Skeletal muscle satellite cell (primary cell): ENCODE measurements around the gene SPAG16.

Experiments used
- H3K27me3 ChIP-seq: 2 replicates; pipeline ENCODE4 v1.7.0; 2013; ENCODE audit warnings: low read length; ENCODE audit not compliant: control insufficient read depth, insufficient read depth
- H3K36me3 ChIP-seq: 2 replicates; pipeline ENCODE4 v1.7.0; 2013; ENCODE audit warnings: mild to moderate bottlenecking, control low read depth, low read length; ENCODE audit not compliant: insufficient read depth
- H3K4me1 ChIP-seq: 2 replicates; pipeline ENCODE4 v1.7.0; 2013; ENCODE audit warnings: low read length; ENCODE audit not compliant: control insufficient read depth, insufficient read depth
- H3K4me2 ChIP-seq: 2 replicates; pipeline ENCODE4 v1.7.0; 2013; ENCODE audit warnings: mild to moderate bottlenecking, low read length
- H3K4me3 ChIP-seq: 2 replicates; pipeline ENCODE4 v1.7.0; 2013; ENCODE audit warnings: low read length
- H3K9ac ChIP-seq: 2 replicates; pipeline ENCODE4 v1.7.0; 2013; ENCODE audit warnings: mild to moderate bottlenecking, low read depth, low read length, moderate library complexity
- H3K9me3 ChIP-seq: replicated peaks from 2 replicates; pipeline ENCODE4 v1.7.0; 2013; ENCODE audit warnings: mild to moderate bottlenecking, control low read depth, low read length

SPAG16 gene

DNA sequence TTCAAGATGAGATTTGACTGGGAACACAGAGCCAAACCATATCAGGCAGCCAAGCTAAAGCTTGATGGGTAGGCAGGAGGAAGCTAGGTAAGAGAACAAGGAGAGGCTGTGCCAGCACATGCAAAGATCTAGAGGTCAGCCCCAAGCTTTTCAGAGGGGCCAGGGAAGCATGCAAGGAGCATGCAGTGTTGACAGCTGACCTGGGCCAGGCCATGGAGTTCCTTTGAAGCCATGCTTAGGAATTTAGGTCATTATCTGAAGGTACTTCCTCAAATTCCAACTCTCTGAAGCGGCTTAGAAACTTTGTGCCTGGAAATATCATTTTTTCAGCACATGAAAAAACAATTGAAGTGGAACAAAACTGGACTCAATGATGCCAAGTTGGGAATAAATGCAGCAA, 130.8 kb downstream of the SPAG16 start:
- H3K27me3 ChIP-seq, result no peaks in the 10 kb centered on the region
- H3K4me1 ChIP-seq, result no peaks in the 10 kb centered on the region
- H3K4me2 ChIP-seq, result no peak overlapping the region
- no peak overlapping the region for H3K9ac ChIP-seq
- no peaks in the 10 kb centered on the region for H3K36me3 ChIP-seq
- H3K9me3 ChIP-seq, result no peaks in the 10 kb centered on the region
- H3K4me3 ChIP-seq, result no peak overlapping the region

DNA sequence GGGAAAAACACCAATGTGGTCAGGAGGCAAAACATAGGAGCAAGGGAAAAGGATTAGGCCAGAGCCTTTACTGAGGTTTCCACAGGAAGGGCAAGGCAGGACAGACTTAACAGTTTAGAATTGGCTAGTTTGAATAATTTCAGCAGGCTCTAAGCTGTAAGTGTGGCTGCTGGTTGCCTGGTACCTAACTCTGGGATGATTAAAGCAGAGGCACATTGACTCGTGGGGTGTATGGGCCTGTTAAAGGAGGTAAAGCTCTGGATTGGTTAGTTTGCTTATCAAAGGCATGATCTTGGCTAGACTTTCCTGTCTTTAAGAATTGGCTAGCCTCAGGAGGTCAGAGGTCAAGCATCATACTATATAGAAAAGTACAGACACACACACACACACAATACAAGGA, 132.6 kb downstream of the SPAG16 start:
- H3K36me3 ChIP-seq, result no peaks in the 10 kb centered on the region
- H3K27me3 ChIP-seq, result no peaks in the 10 kb centered on the region
- no peaks in the 10 kb centered on the region for H3K4me1 ChIP-seq
- no peaks in the 10 kb centered on the region for H3K9me3 ChIP-seq
- no peak overlapping the region for H3K9ac ChIP-seq
- H3K4me2 ChIP-seq, result no peak overlapping the region
- H3K4me3 ChIP-seq, result no peak overlapping the region

DNA sequence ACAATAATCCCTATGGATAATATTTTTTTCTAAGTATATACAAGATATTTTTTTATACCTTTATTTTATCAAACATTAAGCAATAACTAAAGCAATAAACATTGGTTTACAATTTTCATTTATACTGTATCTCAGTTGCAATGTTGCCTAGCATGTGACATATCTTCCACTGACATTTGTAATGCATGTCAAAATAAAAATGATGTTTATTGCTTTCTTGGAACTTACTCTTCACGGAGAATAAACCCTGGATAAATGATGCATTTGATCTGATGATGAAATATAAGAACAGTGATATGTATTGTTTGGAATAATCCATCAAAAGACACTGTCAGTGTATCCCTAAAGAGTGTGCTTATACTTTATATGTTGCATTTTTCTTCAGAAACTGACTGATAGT, 135.7 kb downstream of the SPAG16 start:
- Histone ChIP-seq H3K4me2 (no peak overlapping the region), H3K36me3 (no peaks in the 10 kb centered on the region), H3K4me3 (no peak overlapping the region), H3K4me1 (no peaks in the 10 kb centered on the region), H3K27me3 (no peaks in the 10 kb centered on the region), H3K9me3 (no peaks in the 10 kb centered on the region), H3K9ac (no peak overlapping the region)

DNA sequence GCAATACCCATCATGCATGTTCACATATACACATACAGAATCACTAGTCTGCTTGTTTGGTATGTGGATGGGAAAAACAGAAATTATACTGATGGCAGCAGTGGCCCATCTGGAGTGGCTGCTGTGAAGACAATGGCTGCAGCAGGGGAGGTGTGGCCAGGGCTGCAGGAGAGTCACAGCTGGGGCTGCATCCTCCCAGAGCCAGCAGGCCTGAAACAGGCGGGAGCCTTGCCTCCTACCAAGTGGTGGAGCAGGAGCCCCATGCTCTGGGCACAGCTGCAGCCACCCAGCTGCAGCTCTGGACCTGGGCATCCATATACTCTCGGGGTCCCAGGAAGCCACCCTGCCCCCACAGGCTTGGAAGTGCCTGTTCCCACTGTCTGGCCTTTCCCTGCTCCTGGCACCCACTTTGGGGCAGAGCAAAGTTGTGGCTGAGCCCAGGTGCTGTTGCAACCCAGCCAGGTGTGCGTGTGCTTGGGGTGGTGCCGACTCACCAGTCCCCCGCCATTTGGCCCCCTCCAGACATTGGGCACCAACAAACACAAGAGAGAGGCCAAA, 136.6 kb downstream of the SPAG16 start:
- no peak overlapping the region for H3K4me3 ChIP-seq
- no peaks in the 10 kb centered on the region for H3K36me3 ChIP-seq
- H3K9ac ChIP-seq, result no peak overlapping the region
- H3K9me3 ChIP-seq, result no peaks in the 10 kb centered on the region
- no peak overlapping the region for H3K4me2 ChIP-seq
- no peaks in the 10 kb centered on the region for H3K4me1 ChIP-seq
- no peaks in the 10 kb centered on the region for H3K27me3 ChIP-seq

DNA sequence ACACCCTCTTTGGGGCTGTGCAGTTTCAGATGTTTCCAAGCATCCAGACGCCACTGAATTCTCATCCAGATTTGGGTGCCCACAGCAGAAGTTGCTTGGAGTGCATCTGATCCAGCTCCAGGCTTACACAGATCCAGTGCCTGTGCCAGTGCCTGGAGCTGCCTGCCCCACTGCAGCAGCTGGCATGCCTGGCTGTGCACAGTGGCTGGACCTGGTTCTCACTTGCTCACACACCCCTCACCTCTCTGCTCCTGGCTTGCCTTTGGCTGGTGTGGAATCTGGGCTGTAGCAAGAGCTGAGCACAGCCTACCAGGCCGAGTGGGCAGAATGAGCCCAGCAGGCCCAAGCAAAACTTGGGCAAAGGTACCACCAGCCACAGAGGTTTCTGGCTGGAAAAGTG, 137.9 kb downstream of the SPAG16 start:
- H3K4me2 ChIP-seq, result no peak overlapping the region
- no peaks in the 10 kb centered on the region for H3K9me3 ChIP-seq
- H3K4me3 ChIP-seq, result no peak overlapping the region
- H3K4me1 ChIP-seq, result no peaks in the 10 kb centered on the region
- H3K27me3 ChIP-seq, result no peaks in the 10 kb centered on the region
- H3K36me3 ChIP-seq, result no peaks in the 10 kb centered on the region
- H3K9ac ChIP-seq, result no peak overlapping the region

DNA sequence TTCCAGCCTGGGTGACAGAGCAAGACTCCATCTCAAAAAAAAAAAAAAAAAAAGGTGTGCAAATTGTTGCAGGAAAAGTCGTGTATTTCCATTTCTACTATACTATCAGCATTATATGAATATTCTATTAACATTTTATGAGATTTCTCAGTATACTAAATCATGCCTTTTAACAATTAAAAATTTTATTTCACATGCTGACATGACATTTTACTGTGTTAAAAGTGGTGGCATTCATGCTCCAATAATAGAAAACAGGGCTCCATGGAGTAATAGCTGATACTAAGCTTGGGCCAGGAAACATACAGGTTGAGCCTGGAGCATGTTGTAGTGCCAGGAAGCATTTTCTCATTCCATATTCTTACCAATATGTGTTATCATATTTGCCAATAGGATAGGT, 141.4 kb downstream of the SPAG16 start:
- H3K36me3 ChIP-seq, result no peaks in the 10 kb centered on the region
- H3K9ac ChIP-seq, result no peak overlapping the region
- no peak overlapping the region for H3K4me3 ChIP-seq
- H3K27me3 ChIP-seq, result no peaks in the 10 kb centered on the region
- H3K9me3 ChIP-seq, result no peaks in the 10 kb centered on the region
- H3K4me1 ChIP-seq, result peaks cover 4% of the 10 kb centered on the region
- H3K4me2 ChIP-seq, result no peak overlapping the region

DNA sequence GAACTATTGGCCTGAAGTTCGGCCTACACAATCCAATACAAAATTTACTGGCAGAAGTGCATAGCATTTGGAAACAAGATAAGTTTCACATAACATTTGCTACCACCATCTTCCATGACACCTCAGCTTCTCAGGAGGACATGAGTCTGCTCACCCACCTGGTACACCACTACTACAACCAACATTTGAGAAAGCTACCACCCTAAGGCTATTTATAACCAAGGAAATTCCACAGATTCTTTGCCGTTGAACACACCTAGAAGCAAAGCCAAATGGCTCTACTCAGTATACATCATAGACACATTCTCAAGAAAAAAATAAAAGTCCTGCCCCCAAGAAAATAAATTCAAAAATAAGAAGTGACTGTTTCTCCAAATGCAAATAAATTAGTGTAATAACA, 145.3 kb downstream of the SPAG16 start:
- Histone ChIP-seq H3K4me1 (peaks cover 4% of the 10 kb centered on the region), H3K4me3 (no peak overlapping the region), H3K36me3 (no peaks in the 10 kb centered on the region), H3K4me2 (no peak overlapping the region), H3K9ac (no peak overlapping the region), H3K27me3 (no peaks in the 10 kb centered on the region), H3K9me3 (no peaks in the 10 kb centered on the region)

DNA sequence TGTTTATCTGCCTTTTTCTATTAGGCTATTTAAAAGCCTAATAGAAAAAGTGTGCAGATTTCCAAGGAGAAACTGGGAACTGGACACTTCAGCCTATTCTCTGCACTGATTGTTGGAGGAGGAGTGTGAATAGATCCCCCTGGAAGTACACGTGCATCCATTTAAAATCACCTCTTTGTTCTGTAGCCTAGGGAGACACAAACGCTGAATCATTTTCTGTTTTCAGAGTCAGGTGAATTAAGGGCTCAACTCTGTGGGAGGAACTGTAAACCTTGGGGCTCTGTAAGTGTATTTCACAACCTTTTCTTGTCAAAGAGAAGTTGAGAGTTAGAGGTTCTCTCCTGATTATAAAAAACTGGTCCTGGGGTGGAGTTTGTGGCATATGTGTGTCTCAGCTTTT, 159.7 kb downstream of the SPAG16 start:
- no peak overlapping the region for H3K4me3 ChIP-seq
- H3K9me3 ChIP-seq, result no peaks in the 10 kb centered on the region
- H3K9ac ChIP-seq, result no peak overlapping the region

DNA sequence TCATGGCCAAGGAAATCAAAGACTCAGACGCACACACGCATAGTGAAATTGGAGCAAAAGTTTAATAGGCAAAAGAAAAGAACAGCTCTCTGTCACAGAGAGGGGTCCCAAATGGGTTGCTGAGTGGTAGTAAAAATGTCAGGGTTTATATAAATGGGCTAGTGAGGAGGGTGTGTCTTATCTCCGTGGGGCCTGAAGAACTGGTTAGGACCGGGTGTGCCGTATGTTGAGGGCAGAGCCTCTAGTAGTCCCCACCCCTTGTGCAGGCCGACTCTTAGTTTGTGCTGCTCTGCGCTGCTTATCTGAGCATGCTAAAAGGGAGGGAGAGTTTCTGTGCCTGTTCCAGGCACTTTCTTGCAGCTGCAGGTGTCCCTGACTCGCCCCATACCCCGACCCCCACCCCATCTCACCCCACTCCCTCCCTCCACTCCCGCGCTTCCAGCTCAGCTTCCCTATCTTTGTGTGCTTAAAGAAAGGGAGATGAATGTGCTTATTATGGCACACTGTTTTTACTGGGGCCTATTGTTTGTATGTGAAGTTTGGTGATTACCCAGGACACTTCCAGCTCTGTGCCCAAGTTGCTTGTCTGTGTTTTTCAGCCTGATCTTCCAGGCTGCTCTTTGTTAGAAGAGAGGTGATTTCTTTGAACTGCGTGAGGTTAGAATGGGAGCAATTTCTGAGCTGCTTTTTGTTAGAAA, 167.4 kb downstream of the SPAG16 start:
- Histone ChIP-seq H3K9me3 (no peaks in the 10 kb centered on the region), H3K4me2 (no peak overlapping the region), H3K27me3 (no peaks in the 10 kb centered on the region), H3K36me3 (no peaks in the 10 kb centered on the region), H3K4me3 (no peak overlapping the region), H3K9ac (no peak overlapping the region), H3K4me1 (no peaks in the 10 kb centered on the region)

More for the DNA sequence above, 159.7 kb downstream of the SPAG16 start:
- no peaks in the 10 kb centered on the region for H3K27me3 ChIP-seq
- no peak overlapping the region for H3K4me2 ChIP-seq
- H3K36me3 ChIP-seq, result no peaks in the 10 kb centered on the region
- H3K4me1 ChIP-seq, result no peaks in the 10 kb centered on the region

DNA sequence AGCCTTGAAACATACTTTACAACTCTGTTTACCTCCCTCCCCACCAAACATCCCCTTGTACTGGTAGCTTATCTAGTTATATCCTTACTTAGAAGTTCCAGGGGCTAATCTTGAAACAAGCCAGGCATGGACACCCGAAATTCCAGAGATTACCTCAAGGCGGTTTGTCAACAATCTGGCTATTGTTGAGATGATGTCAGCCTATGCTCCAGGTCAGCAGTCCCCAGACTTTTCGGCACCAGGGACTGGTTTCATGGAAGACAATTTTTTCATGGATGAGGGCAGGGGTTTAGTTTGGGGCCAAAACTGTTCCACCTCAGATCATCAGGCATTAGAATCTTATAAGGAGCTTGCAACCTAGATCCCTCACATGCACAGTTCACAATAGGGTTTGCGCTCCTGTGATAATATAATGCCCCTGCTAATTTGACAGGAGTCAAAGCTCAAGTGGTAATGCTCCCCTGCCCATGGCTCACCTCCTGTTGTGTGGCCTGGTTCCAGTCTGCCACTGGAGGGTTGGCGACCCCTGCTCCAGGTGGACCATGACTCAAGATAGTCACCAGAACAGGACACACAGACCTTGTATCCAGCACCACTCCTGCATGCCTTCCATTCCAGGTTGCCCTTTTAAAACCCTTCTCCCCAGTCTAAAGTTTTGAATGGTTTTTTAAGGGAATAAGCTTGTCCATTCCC, 171.2 kb downstream of the SPAG16 start:
- H3K4me2 ChIP-seq, result no peak overlapping the region
- no peak overlapping the region for H3K9ac ChIP-seq
- H3K4me1 ChIP-seq, result no peaks in the 10 kb centered on the region
- no peaks in the 10 kb centered on the region for H3K27me3 ChIP-seq
- no peak overlapping the region for H3K4me3 ChIP-seq
- H3K9me3 ChIP-seq, result no peaks in the 10 kb centered on the region
- no peaks in the 10 kb centered on the region for H3K36me3 ChIP-seq

DNA sequence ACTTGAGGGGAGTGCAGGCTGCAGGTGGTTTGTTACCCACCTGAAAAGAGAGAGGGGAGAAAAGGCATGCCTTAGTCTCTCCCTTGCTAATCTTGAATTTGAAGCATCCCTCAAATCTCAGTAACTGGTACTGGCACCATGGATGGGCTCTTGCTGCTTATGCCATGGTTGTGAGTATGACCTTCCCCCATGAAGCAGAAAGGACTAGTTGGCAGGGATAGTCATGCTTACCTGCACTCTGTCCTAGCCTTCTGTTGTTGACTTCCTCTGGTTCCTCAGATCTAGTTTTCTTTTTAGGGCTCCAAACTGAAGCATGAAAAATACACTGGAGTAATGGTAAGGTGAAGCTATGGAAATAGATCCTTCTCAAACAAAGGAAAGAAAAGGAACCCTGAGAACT, 191.2 kb downstream of the SPAG16 start:
- H3K36me3 ChIP-seq, result no peaks in the 10 kb centered on the region
- H3K4me3 ChIP-seq, result no peak overlapping the region
- no peaks in the 10 kb centered on the region for H3K27me3 ChIP-seq
- no peak overlapping the region for H3K9ac ChIP-seq
- no peaks in the 10 kb centered on the region for H3K9me3 ChIP-seq
- H3K4me2 ChIP-seq, result no peak overlapping the region
- no peaks in the 10 kb centered on the region for H3K4me1 ChIP-seq

DNA sequence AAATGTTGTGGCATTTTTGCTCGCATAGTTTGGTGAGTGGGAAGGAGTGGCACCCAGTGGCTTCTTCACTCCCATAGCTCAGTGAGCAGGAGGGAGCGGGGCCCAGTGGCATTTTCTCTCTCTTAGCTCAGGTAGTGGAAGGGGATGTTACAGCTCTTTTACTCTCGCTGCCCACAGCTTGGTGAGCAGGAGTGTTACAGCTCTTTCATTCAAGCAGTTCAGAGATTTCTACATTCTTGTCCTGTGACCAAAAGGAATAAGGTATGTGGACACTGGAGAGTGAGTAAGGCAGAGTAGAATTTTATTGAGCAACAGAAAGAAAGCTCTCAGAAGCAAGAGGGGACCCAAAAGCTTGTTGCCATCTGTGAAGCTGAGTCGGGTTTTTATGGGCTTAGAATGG, 192.4 kb downstream of the SPAG16 start:
- no peaks in the 10 kb centered on the region for H3K9me3 ChIP-seq
- H3K27me3 ChIP-seq, result no peaks in the 10 kb centered on the region
- H3K36me3 ChIP-seq, result no peaks in the 10 kb centered on the region
- no peak overlapping the region for H3K4me2 ChIP-seq
- no peaks in the 10 kb centered on the region for H3K4me1 ChIP-seq
- no peak overlapping the region for H3K4me3 ChIP-seq
- H3K9ac ChIP-seq, result no peak overlapping the region
